Subcutaneous abdominal adipose tissue (tissue), 5 donors: ENCODE data around the gene JAKMIP2.
"Not testable (repeated sequence)": the region's sequence is repeated elsewhere in the genome, so short reads cannot be mapped to it uniquely, and the experiment has no call there.

Source experiments
- H3K27ac ChIP-seq: one replicate; pipeline ENCODE4 v1.7.0; 2013; ENCODE audit warnings: low read depth, mild to moderate bottlenecking, inconsistent platforms, low read length, moderate library complexity
- H3K27me3 ChIP-seq, 5 donors: one replicate each; pipeline ENCODE4 v1.7.0; 2013; ENCODE audit warnings: low read length in 5 of 5, inconsistent platforms in 1 of 5; ENCODE audit not compliant: control insufficient read depth in 5 of 5, insufficient read depth in 4 of 5
- H3K36me3 ChIP-seq, 5 donors: one replicate each; pipeline ENCODE4 v1.7.0; 2013; ENCODE audit warnings: low read length in 5 of 5; ENCODE audit not compliant: control insufficient read depth in 5 of 5, insufficient read depth in 5 of 5
- H3K4me1 ChIP-seq, 5 donors: one replicate each; pipeline ENCODE4 v1.7.0; 2013; ENCODE audit warnings: low read length in 5 of 5, mild to moderate bottlenecking in 3 of 5, moderate library complexity in 1 of 5; ENCODE audit not compliant: control insufficient read depth in 5 of 5, insufficient read depth in 5 of 5
- H3K4me3 ChIP-seq, 5 donors: one replicate each; pipeline ENCODE4 v1.7.0; 2013; ENCODE audit warnings: low read length in 5 of 5, low read depth in 1 of 5
- H3K9ac ChIP-seq, 5 donors: one replicate each; pipeline ENCODE4 v1.7.0; 2013; ENCODE audit warnings: low read length in 5 of 5, mild to moderate bottlenecking in 4 of 5, moderate library complexity in 3 of 5
- H3K9me3 ChIP-seq, 5 donors: one replicate each; pipeline ENCODE4 v1.7.0; 2013; ENCODE audit warnings: low read length in 5 of 5; ENCODE audit not compliant: control insufficient read depth in 5 of 5
- donor health status: healthy.
- donor health status: healthy.
- donor health status: healthy.
- donor health status: healthy.
- donor health status: healthy.

JAKMIP2 gene

GRCh38 chr5:147733075-147733474 lies 49.5 kb downstream of the JAKMIP2 start:
- Histone ChIP-seq H3K9ac (no peak overlapping the region), H3K4me3 (no peak overlapping the region)

GRCh38 chr5:147732291-147732883 lies 50.1 kb downstream of the JAKMIP2 start:
- H3K36me3 ChIP-seq: no peaks in the 10 kb centered on the region
- H3K9ac ChIP-seq: no peak overlapping the region
- no peak overlapping the region for H3K27ac ChIP-seq
- peaks cover 0 to 2% (median 0%) of the 10 kb centered on the region in 5 donors for H3K27me3 ChIP-seq
- H3K9me3 ChIP-seq: peaks cover 0 to 2% (median 0%) of the 10 kb centered on the region in 5 donors
- H3K4me3 ChIP-seq: no peak overlapping the region
- H3K4me1 ChIP-seq: no peaks in the 10 kb centered on the region

More at GRCh38 chr5:147733075-147733474, 49.5 kb downstream of the JAKMIP2 start:
- no peak overlapping the region for H3K27ac ChIP-seq
- H3K36me3 ChIP-seq: no peaks in the 10 kb centered on the region
- H3K9me3 ChIP-seq: peaks cover 0 to 2% (median 0%) of the 10 kb centered on the region in 5 donors
- no peaks in the 10 kb centered on the region for H3K4me1 ChIP-seq
- peaks cover 0 to 2% (median 0%) of the 10 kb centered on the region in 5 donors for H3K27me3 ChIP-seq

- H3K9ac ChIP-seq: no peak overlapping the region
- no peak overlapping the region for H3K27ac ChIP-seq
- no peaks in the 10 kb centered on the region for H3K4me1 ChIP-seq
- no peak overlapping the region for H3K4me3 ChIP-seq
- peaks cover 0 to 2% (median 0%) of the 10 kb centered on the region in 5 donors for H3K9me3 ChIP-seq
- peaks cover 0 to 2% (median 0%) of the 10 kb centered on the region in 5 donors for H3K27me3 ChIP-seq
- H3K36me3 ChIP-seq: no peaks in the 10 kb centered on the region
These were observed 50.9 kb downstream of the JAKMIP2 start for GRCh38 chr5:147731431-147732290.

GRCh38 chr5:147727200-147727599 lies 55.3 kb downstream of the JAKMIP2 start:
- no peaks in the 10 kb centered on the region for H3K9me3 ChIP-seq

GRCh38 chr5:147721191-147721960 lies 61.2 kb downstream of the JAKMIP2 start:
- H3K9ac ChIP-seq, H3K36me3 ChIP-seq, H3K4me1 ChIP-seq, H3K9me3 ChIP-seq, H3K27ac ChIP-seq, H3K27me3 ChIP-seq, H3K4me3 ChIP-seq: not testable (repeated sequence)

More at GRCh38 chr5:147727200-147727599, 55.3 kb downstream of the JAKMIP2 start:
- Histone ChIP-seq H3K36me3 (no peaks in the 10 kb centered on the region), H3K27ac (no peak overlapping the region), H3K9ac (no peak overlapping the region), H3K4me3 (no peak overlapping the region), H3K4me1 (no peaks in the 10 kb centered on the region), H3K27me3 (peaks cover 0 to 2% (median 0%) of the 10 kb centered on the region in 5 donors)

GRCh38 chr5:147713550-147714295 lies 68.8 kb downstream of the JAKMIP2 start:
- no peaks in the 10 kb centered on the region for H3K4me1 ChIP-seq
- no peaks in the 10 kb centered on the region for H3K36me3 ChIP-seq
- H3K9me3 ChIP-seq: no peaks in the 10 kb centered on the region
- no peak overlapping the region for H3K27ac ChIP-seq
- no peak overlapping the region for H3K9ac ChIP-seq
- H3K4me3 ChIP-seq: no peak overlapping the region
- no peaks in the 10 kb centered on the region for H3K27me3 ChIP-seq

- H3K36me3 ChIP-seq: no peaks in the 10 kb centered on the region
- no peaks in the 10 kb centered on the region for H3K4me1 ChIP-seq
- H3K27ac ChIP-seq: no peak overlapping the region
- H3K9me3 ChIP-seq: no peaks in the 10 kb centered on the region
- H3K9ac ChIP-seq: no peak overlapping the region
- no peak overlapping the region for H3K4me3 ChIP-seq
- no peaks in the 10 kb centered on the region for H3K27me3 ChIP-seq
These were observed 69.9 kb downstream of the JAKMIP2 start for GRCh38 chr5:147712598-147712997.

- Histone ChIP-seq H3K4me1 (no peaks in the 10 kb centered on the region), H3K9ac (no peak overlapping the region), H3K27me3 (no peaks in the 10 kb centered on the region), H3K4me3 (no peak overlapping the region), H3K36me3 (no peaks in the 10 kb centered on the region), H3K27ac (no peak overlapping the region), H3K9me3 (no peaks in the 10 kb centered on the region)
These were observed 70.5 kb downstream of the JAKMIP2 start for GRCh38 chr5:147712019-147712418.

GRCh38 chr5:147711019-147711418 lies 71.5 kb downstream of the JAKMIP2 start:
- no peaks in the 10 kb centered on the region for H3K9me3 ChIP-seq
- H3K4me3 ChIP-seq: no peak overlapping the region
- no peaks in the 10 kb centered on the region for H3K4me1 ChIP-seq
- H3K27me3 ChIP-seq: no peaks in the 10 kb centered on the region
- no peaks in the 10 kb centered on the region for H3K36me3 ChIP-seq
- no peak overlapping the region for H3K9ac ChIP-seq
- no peak overlapping the region for H3K27ac ChIP-seq
